Activated CD4-positive, alpha-beta T cell treated with anti-CD3 and anti-CD28 coated beads for 48 hours (primary cell): ENCODE measurements around the gene DDAH1.

Experiments
- DNase-seq: peaks from one replicate; pipeline ENCODE4 v3.0.0-alpha.2; 2020

DDAH1 gene

DNA sequence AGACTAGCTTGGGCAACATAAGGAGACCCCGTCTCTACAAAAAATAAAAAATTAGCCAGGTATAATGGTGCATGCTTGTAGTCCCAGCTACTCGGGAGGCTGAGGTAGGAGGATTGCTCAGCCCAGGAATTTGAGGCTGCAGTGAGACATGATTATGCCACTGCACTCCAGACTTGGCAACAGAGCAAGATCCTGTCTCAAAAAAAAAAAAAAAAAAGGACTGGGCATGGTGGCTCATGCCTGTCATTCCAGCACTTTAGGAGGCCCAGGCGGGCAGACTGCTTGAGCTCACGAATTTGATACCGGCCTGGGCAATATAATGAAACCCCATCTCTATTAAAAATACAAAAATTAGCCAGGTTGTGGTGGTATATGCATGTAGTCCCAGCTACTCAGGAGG lies 141.2 kb downstream of the DDAH1 start:
- no peak for DNase-seq

GRCh38 chr1:85322655-85323054 lies 142.3 kb downstream of the DDAH1 start:
- DNase-seq = no peak

DNA sequence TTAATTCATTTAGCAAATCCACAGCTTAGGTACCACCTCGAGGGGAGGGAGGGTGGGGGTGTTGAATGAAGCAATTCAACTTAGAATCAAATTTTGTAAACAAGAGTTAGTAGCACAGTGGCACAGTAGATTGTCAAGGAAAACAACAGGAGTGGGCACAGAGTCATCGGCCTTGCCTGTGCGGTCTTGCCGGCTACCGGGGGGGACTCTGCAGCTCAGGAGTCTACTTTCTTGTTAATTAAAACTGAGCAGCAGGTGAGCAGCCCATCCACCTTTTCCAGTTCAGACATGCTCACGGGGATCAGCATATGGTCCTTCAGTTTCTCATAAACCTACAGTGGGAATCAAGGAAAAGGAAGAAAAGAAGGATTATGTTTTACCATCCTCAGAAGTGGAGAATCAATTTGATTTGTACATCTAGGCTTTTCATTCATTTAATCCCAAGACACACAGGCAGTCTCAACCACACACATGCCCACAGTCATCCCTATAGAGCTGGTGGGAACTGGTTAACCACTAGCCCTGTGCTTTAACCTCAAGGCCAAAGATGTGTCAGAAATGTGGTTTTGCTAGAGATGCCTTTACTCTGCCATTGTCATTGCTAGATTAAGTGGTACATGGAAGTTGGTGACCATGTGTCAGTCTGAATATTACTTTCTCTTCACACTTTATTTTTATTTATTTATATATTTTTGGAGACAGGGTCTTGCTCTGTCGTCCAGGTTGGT lies 143.6 kb downstream of the DDAH1 start:
- peak; percentile 51 for DNase-seq

DNA sequence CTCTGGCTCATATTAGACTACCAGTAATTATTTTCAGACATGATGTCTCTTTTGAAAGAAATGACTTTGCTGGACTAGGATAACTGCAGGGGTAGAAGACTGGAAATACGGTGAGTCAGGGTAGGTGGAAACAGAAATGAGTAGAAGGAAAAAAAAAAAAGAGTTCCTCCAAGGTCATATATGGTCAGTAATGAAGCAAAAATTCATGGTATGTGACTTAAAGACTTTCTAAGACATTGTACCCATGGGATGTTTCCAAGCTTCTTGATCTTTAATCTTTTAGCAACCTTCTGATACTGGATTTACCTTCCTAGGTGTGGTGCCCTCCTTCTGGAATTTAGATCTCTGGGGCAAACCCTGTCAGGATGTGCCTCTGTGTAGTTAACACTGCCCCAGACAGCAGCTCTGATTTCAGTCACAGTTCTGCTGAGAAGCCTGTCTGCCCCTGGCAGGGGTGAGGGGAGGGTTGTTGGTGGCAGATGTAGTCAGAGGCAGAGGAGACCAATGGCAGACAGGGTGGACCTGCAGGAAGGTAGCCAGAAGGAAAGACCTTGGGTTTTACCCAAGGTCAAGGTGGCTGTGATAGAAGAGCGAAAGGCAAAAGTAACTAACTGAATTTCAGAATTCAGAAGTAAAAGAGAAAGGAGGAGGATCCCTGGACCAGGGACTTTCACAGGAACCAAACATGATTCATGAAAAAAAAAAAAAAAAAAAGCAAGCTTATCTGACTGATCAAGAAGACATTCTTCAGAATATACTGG lies 144.4 kb downstream of the DDAH1 start:
- no peak for DNase-seq

DNA sequence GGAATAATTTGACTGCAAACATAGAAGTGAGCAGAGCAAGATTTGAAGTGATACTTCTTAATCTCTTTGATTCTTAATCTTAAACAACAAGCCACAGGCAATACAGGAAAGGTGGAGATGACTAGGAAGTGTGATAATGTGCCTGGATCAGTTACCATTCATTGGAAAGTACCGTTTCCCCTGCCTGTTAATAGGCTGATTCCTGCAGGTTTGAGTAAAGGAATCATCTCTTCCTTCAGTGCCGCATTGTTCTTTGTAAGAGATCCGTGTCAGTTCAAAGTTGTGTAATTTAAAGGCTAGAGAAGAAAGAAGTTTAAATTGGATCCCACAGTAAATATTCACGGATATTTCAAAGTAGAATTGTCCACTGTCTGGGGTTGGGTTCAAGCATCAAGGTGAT lies 145.0 kb downstream of the DDAH1 start:
- DNase-seq = no peak

DNA sequence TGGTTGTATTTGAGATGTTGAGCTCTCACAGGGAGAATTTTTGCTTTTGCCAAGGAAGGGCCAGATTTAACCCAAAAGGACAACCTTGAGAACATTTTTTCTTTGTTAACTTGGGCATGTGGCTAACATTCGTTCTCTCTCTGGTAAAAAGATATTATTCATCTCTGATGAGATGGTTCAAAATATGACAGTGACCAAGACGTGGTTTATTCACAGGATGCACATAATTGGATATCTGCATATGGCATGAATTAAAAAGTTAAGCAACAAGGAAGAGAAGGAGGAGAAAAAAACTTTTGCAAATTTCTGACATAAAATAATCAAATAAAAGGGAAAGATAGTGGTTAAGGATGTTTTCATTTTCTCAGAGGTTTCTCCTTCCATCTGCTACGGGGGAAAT lies 145.5 kb downstream of the DDAH1 start:
- DNase-seq = no peak

DNA sequence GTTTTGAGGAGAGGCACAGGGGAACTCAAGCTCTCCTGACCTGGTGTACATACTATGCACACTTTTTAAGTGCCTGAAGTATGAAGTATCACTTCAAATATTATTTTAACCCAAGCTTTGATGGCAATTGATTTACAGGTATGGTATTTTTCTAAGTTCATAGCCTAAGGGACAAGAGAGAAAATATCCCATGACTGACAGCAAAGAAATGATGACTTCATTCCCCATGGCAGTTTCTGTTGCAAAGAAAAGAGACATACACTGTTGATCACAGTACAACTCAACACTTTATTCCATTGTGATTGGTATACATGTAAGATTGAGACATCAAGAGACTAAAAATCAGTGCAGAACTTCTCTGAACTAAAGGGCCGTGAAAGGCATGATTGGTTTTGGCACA lies 146.7 kb downstream of the DDAH1 start:
- no peak for DNase-seq

DNA sequence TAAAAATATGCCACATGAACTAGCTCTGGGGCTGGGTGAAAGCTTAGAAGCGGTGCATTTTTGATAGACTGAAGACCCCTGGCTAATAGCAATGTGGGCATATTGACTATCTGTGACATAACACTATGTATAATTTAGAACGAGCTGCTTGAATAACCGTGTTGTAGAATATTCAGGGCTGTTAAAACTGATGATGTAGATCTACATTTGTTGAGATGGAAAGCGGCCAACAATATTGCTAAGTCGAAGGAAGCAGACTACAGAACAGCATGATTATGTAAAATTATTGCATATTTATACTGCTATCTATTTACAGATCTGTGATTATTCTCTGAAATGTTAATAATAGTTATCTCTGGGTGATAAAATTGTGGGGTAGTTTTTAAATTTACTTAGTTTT lies 147.4 kb downstream of the DDAH1 start:
- no peak for DNase-seq

GRCh38 chr1:85316321-85316720 lies 148.6 kb downstream of the DDAH1 start:
- no peak for DNase-seq

DNA sequence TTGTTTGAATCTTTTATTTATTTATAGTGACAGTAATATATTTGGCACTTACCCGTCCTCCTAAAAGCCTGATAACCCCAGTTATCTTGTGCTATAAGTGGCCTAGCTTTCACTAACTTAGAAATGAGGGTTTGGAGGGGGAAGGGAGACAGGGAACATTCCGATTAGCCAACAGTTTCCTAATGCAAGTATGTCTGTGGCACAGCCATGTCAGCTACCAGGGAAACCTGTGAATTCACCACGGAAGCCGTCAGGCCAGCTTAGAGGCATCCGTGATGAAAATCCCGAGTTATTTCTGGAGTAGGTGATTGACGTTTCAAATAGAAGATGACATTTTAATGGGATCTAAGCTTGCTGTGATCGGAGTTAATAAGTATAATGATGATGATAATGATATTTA lies 149.2 kb downstream of the DDAH1 start:
- DNase-seq = no peak

- no peak for DNase-seq
These were observed 150.2 kb downstream of the DDAH1 start for GRCh38 chr1:85314726-85315125.

DNA sequence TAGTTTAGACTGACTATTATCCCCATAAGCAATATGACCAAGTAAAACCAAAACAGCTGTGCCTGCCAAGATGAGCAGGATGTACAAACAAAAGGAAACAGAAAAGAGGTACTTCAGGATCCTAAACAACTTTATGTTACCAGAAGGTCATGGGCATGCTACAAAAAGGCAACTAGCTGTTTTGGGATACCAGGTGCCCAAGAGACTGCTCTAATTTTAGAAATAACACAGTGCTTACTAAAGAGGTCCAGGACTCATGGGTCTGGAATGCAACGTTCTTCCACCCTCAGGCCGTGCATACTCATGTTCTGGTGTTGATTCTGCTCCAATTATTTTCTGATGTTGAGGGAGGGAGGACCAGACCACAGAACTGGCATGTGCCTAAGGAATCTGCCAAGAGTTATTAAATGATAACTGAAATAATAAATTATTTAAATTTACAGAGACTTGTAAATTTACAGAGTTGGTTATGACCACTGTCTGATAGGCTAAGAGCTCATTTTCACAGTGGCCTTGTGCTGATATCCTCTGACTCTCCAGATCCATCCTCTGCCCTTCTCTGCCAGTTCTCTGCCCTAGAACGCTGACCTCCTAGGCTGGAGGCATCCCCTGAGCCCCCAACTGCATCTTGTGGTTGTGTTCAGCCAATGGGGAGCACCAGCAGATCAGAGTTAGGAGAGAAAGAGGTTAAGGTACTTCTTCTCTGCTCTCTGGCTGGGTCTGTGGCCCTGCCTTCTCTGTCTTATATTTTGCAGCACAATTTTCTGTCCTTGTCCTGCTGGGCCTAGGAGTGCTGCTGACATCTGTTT lies 150.9 kb downstream of the DDAH1 start:
- DNase-seq = no peak

DNA sequence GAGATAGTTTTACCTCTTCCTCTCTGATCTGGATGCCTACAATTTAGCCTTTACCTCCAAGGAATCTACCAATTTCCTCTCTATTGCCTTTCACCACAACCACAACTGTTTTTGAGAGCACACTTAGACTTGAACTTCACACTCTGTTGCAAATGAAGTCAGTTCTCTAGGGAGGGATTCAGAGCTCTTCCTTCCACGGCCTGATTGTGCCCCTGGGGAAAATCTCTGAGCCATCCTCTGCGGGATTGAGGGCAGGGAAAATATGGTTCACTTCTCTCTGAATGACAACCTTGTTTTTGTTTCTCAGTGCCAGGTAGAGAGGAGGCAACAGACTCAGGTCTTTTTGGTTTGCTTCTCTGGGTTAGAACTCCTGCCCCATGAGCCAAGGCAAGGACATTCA lies 153.1 kb downstream of the DDAH1 start:
- no peak for DNase-seq

DNA sequence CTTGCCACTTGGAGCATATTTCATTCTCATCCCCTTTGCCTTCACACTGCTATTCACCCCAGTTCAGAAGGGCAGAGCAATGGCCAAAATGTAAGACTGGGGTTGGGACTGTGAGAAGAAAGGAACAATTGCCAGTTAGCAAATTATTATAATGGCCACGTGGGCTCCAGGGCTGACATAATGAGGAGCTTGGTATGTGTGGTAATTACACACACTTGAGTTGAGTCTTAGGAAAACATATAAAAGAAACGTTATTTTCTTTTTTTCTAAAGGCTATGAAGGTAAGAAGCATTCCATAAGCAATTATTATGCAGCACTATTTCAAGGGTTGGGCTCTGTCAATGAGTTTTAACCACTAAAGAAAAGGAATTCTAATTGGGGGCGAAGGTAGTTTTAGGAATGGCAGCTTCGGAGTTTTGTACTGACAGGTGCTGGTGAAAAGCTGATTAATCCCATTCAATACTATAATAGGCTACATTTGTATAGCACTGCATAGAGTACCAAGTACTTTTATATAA lies 156.1 kb downstream of the DDAH1 start:
- no peak for DNase-seq

- DNase-seq = peak; percentile 82
These were observed 156.7 kb downstream of the DDAH1 start for GRCh38 chr1:85307987-85308832.

- DNase-seq = no peak
These were observed 158.7 kb downstream of the DDAH1 start for GRCh38 chr1:85306236-85306635.

- no peak for DNase-seq
These were observed 161.4 kb downstream of the DDAH1 start for GRCh38 chr1:85303440-85304162.

GRCh38 chr1:85300140-85300539 lies 164.8 kb downstream of the DDAH1 start:
- no peak for DNase-seq

DNA sequence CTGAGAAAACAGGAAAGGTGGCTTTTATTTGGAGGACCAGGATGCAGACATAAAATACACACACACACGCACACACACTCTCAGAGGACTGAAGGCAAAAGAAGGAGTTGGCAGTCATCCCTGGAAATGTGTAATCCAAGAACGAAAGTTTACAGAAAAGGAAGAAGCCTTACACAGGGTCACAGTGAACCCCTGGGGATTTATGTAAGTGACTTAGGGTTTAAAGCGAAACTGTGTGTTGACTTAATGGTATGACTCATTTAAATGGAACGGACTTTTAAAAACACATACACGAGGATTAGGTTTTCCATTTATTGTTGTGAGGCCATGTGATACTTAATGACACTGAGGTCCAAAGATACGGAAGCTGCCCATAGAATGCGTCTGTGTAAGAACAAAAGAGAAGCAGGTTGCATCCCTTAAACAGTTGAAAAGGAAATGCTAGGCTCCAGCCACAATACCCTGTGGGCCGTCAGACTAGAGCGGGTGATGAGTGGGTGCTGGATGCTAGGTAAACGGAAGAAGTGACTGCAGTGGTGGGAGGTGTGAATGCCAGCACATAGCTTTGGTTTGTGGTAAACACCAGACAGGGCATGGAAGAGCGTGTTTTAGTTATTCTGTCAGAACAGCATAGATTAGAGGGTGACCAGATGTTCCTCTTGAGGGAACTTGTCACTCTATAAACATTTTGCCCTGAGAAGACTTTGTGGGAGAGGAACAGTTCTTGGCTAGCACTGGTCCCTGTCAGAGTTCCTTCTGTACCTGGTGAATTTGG lies 166.9 kb downstream of the DDAH1 start:
- peak; percentile 84 for DNase-seq

- DNase-seq = no peak
These were observed 167.5 kb downstream of the DDAH1 start for GRCh38 chr1:85297538-85297854.

- DNase-seq = no peak
These were observed 168.0 kb downstream of the DDAH1 start for GRCh38 chr1:85296980-85297379.
